Muscle layer of duodenum (tissue), 2 donors: ENCODE measurements around the gene RND3.

Source experiments
- H3K27ac ChIP-seq: one replicate; pipeline ENCODE4 v1.7.0; 2013; ENCODE audit warnings: mild to moderate bottlenecking, low read length
- H3K27me3 ChIP-seq: one replicate; pipeline ENCODE4 v1.7.0; 2013; ENCODE audit warnings: low read depth, mild to moderate bottlenecking, control low read depth, low read length
- H3K36me3 ChIP-seq, 2 donors: one replicate each; pipeline ENCODE4 v1.7.0; 2013; ENCODE audit warnings: low read length in 2 of 2, control low read depth in 1 of 2, mild to moderate bottlenecking in 1 of 2; ENCODE audit not compliant: insufficient read depth in 2 of 2, control insufficient read depth in 1 of 2
- H3K4me1 ChIP-seq, 2 donors: one replicate each; pipeline ENCODE4 v1.7.0; 2013; ENCODE audit warnings: low read length in 2 of 2, mild to moderate bottlenecking in 2 of 2, control low read depth in 1 of 2, moderate library complexity in 1 of 2; ENCODE audit not compliant: insufficient read depth in 2 of 2, control insufficient read depth in 1 of 2
- H3K4me3 ChIP-seq, 2 donors: one replicate each; pipeline ENCODE4 v1.7.0; 2013; ENCODE audit warnings: low read length in 2 of 2, low read depth in 1 of 2, mild to moderate bottlenecking in 1 of 2
- H3K9me3 ChIP-seq, 2 donors: one replicate each; pipeline ENCODE4 v1.7.0; 2013; ENCODE audit warnings: low read length in 2 of 2, control low read depth in 1 of 2, mild to moderate bottlenecking in 1 of 2; ENCODE audit not compliant: control insufficient read depth in 1 of 2
- donor health status: healthy.

Gene RND3

DNA sequence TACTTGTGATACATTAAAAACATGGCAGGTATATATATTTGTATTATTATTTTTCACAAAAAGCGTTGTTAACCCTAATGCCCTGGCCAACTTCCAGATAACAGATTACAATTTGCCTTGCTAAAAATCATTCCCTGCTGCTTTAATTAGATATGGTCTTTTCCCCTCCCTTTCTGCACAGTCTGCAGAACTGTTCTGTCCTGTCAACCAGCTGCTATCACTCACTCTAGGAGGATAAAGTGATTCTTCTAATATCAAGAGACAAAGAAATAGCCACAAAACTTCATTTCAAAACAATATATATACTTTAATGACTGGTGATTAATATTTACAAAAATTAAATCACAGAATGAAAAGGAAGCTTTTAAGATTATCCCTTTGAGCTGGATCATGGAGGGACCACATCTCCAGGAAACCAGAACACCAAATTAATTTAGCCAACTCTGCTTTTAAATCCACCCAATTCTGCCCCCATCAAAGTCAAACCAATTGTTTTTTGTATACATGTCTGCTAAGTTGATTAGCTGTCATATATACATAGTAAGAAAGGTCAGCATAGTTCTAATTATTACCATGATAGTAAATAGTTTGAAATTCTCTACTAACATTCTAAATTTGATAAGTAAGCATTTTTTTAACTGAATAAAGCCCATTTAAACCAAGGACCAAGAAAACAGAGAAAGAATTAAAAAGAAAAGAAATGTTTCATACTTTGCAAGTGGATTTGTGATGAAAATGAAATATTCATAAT lies 55.7 kb downstream of the RND3 start:
- Histone ChIP-seq H3K9me3 (no peaks in the 10 kb centered on the region), H3K4me1 (no peaks in the 10 kb centered on the region), H3K27me3 (no peaks in the 10 kb centered on the region), H3K4me3 (no peak overlapping the region), H3K36me3 (no peaks in the 10 kb centered on the region), H3K27ac (no peak overlapping the region)

GRCh38 chr2:150429384-150429961 lies 58.0 kb downstream of the RND3 start:
- Histone ChIP-seq H3K4me3 (no peak overlapping the region), H3K36me3 (no peaks in the 10 kb centered on the region), H3K27ac (no peak overlapping the region), H3K4me1 (no peaks in the 10 kb centered on the region), H3K27me3 (no peaks in the 10 kb centered on the region), H3K9me3 (no peaks in the 10 kb centered on the region)

DNA sequence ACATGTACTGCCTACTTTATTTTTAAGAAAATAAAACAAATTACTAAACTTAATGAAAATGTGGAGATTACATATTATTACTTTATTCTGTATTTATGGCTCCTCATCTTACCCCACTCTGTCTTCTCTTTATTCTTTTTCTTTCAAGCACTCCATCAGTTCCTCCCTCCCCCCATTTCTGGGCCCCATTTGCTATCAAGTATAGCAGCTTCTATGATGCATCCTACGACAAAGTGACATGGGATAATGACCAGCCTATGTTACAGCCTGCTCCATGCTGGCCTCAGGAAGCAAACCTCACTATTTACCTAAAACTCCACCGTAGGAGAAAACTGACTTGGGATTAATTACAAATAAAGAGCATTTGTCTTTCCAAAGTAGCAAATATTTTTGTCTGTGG lies 58.8 kb downstream of the RND3 start:
- H3K4me1 ChIP-seq: no peaks in the 10 kb centered on the region
- H3K27me3 ChIP-seq: no peaks in the 10 kb centered on the region
- H3K36me3 ChIP-seq: no peaks in the 10 kb centered on the region
- H3K27ac ChIP-seq: no peak overlapping the region
- no peaks in the 10 kb centered on the region for H3K9me3 ChIP-seq
- H3K4me3 ChIP-seq: no peak overlapping the region

DNA sequence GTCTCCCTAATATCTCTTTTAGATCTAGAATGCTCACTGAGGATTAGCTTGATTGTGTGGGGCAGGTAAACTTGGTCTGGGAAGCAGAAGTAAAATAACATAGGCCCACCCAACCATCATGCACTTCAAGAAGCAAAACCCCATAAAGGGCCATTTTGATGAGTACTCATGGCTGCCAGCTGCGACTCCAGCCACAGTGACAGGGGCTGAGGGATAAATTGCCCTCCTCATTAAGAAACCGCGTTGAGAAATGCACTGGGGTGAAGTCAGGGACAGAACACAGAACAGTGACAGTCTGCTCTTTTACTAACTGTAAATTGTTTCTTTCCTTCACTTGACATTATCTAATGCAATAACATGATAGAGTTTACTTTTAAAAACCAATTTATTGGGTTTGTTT lies 60.2 kb downstream of the RND3 start:
- Histone ChIP-seq H3K9me3 (no peaks in the 10 kb centered on the region), H3K27me3 (no peaks in the 10 kb centered on the region), H3K36me3 (no peaks in the 10 kb centered on the region), H3K27ac (no peak overlapping the region), H3K4me1 (no peaks in the 10 kb centered on the region), H3K4me3 (no peak overlapping the region)

DNA sequence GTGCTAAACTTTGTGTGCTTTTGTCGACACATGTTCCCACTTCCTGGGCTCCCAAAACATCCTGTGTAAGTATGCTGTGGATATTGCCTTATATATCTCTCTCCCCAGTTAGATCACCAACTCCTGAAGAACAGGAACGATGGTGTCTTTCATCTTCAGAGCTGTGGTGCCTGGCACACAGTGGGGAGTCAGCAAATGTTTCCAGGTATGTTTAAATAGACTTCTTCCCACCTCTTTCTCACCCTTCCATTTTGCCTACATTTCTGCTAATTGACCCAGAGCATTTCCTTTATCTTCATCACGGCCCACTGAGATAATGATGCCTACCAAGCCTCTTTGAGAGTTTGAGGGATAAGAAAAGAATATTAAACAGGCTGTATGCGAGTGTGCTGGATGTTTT lies 60.7 kb downstream of the RND3 start:
- Histone ChIP-seq H3K9me3 (no peaks in the 10 kb centered on the region), H3K27ac (no peak overlapping the region), H3K4me1 (no peaks in the 10 kb centered on the region), H3K27me3 (no peaks in the 10 kb centered on the region), H3K4me3 (no peak overlapping the region), H3K36me3 (no peaks in the 10 kb centered on the region)

DNA sequence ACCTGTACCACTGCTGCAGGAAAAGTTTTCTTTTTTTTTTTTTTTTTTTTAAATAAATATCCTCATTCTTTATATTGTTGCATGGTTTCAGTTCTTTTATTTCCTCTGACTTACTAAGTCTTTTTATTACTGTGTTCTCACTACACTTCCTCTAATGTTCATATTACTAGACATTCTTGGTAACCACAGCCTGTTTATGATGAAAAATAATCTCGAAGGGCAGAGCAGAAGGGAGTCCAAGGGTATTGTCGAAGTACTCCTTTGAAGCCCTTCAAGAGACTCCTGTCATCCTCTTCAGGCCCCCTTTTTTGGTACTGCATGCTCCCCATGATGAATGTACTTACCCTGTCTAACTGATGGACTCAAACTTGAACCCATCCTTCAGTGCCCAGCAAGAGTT lies 61.2 kb downstream of the RND3 start:
- Histone ChIP-seq H3K36me3 (no peaks in the 10 kb centered on the region), H3K9me3 (no peaks in the 10 kb centered on the region), H3K4me1 (no peaks in the 10 kb centered on the region), H3K4me3 (no peak overlapping the region), H3K27ac (no peak overlapping the region), H3K27me3 (no peaks in the 10 kb centered on the region)

DNA sequence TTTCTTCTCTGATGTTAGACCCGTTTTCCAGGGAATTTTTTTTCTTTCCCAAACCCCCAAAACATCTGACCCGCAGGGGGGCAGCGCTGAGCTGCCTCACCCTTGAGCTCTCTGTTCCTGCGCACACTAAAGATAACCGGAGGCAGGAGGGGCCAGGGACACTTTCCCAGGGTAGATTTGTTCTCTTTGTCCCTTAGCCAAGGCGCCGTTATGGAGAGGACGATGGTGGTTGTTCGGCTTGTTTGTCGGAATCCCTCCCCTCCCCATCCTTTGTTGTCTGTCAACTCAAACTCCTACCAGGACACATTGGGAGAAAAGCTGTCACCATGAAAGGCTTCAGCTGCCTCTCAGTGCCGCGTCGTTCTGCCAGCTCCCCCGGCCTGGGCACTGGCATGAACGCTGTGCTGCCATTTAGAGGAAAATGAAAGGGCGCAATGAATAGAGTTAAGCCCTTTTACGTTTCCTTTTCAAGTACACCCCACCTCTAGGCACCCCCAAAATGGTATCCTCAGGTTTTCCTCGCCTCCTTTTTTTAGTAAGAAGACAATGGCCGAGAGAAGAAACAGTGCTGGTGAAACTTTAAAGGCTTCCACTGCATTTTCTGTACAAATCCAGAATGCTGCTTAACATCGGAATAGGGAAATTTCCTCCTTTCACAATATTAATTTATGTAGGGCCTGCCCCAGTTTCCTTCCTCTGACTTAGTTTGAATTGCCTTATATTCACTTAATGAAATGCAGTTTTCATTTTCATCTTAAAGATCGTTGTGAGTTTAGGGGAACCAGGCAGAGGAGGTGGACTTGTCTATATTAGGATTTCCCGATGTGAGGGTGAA lies 62.1 kb downstream of the RND3 start:
- Histone ChIP-seq H3K27ac (no peak overlapping the region), H3K4me3 (no peak overlapping the region), H3K27me3 (no peaks in the 10 kb centered on the region), H3K36me3 (no peaks in the 10 kb centered on the region), H3K4me1 (no peaks in the 10 kb centered on the region), H3K9me3 (no peaks in the 10 kb centered on the region)

- no peak overlapping the region for H3K4me3 ChIP-seq
- H3K9me3 ChIP-seq: no peaks in the 10 kb centered on the region
- H3K27ac ChIP-seq: no peak overlapping the region
- no peaks in the 10 kb centered on the region for H3K27me3 ChIP-seq
- no peaks in the 10 kb centered on the region for H3K4me1 ChIP-seq
- H3K36me3 ChIP-seq: no peaks in the 10 kb centered on the region
Measured at GRCh38 chr2:150424406-150424805, 63.1 kb downstream of the RND3 start.

DNA sequence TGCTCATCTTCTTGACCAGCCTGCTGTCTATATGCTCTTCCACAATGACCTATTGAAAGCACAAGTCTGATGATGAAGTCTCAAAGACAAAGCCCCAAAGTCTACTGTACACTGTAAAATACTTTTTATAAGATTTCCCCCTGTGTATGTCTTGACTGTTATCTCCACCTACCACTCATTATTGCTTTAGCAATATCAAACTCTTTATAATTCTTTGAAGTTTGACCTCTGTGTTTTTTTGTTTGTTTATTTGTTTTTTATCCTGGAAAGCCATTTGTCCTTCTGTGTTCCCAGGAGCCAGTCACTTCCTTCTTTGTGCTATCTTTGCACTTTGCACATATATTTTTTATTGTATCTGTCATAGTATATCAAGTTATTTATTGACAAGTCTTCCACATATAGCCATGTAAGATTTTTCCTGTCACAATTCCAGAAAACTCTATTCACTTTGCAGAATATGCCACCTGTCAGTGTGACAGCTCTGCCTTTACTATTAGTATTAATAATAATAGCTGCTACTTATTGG lies 66.3 kb downstream of the RND3 start:
- Histone ChIP-seq H3K36me3 (no peaks in the 10 kb centered on the region), H3K27ac (no peak overlapping the region), H3K27me3 (no peaks in the 10 kb centered on the region), H3K4me3 (no peak overlapping the region), H3K9me3 (no peaks in the 10 kb centered on the region), H3K4me1 (no peaks in the 10 kb centered on the region)

DNA sequence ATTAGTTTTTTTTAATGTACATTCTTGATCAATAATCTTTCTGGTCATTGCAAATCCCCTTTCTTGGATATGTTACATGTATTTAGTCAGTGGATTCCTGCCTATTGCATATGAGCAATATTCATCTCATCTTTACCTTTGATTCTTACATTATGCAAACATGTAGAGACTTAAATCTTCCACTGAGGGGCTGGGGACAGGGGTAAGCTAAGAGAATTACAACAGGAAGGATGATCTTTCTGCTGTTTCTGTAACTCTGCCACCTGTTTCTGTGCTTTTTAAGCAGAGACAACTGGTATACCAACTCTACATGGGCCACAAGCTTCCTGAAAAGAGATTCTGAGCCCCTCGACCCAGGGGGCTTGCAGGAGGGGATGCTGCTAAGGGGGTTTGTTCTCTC lies 68.6 kb downstream of the RND3 start:
- H3K27ac ChIP-seq: no peak overlapping the region
- no peaks in the 10 kb centered on the region for H3K27me3 ChIP-seq
- H3K36me3 ChIP-seq: no peaks in the 10 kb centered on the region
- H3K4me1 ChIP-seq: no peaks in the 10 kb centered on the region
- no peaks in the 10 kb centered on the region for H3K9me3 ChIP-seq
- no peak overlapping the region for H3K4me3 ChIP-seq
